ENCODE results near the gene NCAM2.

NCAM2 gene

DNA sequence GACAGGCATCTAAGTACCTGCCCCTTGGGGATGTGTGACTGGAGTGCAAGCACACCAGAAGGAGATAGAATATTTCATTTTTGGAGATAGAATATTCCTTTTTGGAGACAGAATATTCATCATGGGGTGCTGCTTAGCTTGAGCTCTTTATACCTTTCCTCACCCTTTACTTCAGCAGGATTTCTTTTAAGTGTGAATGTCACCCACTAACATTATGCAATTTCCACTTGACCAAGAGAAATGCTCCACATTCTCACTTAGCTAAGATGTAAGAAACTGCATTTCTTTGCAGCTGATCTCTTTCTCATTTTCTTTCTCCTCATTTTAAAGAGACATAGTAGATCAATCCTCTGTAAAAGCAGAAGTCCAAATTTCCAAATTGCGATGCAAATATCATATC is 436.7 kb downstream of the NCAM2 start:
- no peaks in the 10 kb centered on the region for H3K27me3 ChIP-seq (ENCODE audit: control insufficient read depth, insufficient read depth, low read length)
- H3K9ac ChIP-seq (ENCODE audit: low read depth, low read length) = no peak overlapping the region
- H3K36me3 ChIP-seq (ENCODE audit: control insufficient read depth, insufficient read depth, low read length) = no peaks in the 10 kb centered on the region
- H3K4me1 ChIP-seq (ENCODE audit: control insufficient read depth, insufficient read depth, low read length) = no peaks in the 10 kb centered on the region
- H3K9me3 ChIP-seq (ENCODE audit: control insufficient read depth, insufficient read depth, low read length) = no peaks in the 10 kb centered on the region
- no peak overlapping the region for H3K27ac ChIP-seq (ENCODE audit: low read depth, low read length)
- H3K4me3 ChIP-seq (ENCODE audit: low read depth, low read length) = no peak overlapping the region

DNA sequence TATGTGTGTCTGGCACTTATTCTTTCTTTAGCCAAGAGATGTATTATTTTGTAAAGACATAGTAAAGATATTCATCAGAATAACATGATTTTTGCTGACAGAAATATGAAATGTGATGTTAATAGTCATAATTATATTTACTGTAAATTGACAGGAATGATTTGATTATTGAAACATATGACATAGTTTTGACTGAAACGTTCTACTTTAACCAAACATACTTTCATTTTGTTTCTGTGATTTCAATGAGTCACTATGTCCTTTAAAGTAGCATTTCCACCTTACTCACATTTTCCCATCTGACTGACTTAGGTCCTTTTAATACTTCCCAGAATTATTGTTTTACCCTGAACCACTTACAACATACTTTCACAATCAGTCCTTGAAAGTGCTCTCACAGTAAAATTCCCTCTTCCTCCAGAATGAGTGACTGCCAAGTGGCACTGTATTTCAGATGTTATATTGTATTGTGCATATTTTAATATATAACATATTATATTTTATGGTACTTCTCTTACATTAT is 437.9 kb downstream of the NCAM2 start:
- Histone ChIP-seq H3K27me3 (ENCODE audit: control insufficient read depth, insufficient read depth, low read length) (no peaks in the 10 kb centered on the region), H3K9me3 (ENCODE audit: control insufficient read depth, insufficient read depth, low read length) (no peaks in the 10 kb centered on the region), H3K27ac (ENCODE audit: low read depth, low read length) (no peak overlapping the region), H3K9ac (ENCODE audit: low read depth, low read length) (no peak overlapping the region), H3K36me3 (ENCODE audit: control insufficient read depth, insufficient read depth, low read length) (no peaks in the 10 kb centered on the region), H3K4me3 (ENCODE audit: low read depth, low read length) (no peak overlapping the region), H3K4me1 (ENCODE audit: control insufficient read depth, insufficient read depth, low read length) (no peaks in the 10 kb centered on the region)

DNA sequence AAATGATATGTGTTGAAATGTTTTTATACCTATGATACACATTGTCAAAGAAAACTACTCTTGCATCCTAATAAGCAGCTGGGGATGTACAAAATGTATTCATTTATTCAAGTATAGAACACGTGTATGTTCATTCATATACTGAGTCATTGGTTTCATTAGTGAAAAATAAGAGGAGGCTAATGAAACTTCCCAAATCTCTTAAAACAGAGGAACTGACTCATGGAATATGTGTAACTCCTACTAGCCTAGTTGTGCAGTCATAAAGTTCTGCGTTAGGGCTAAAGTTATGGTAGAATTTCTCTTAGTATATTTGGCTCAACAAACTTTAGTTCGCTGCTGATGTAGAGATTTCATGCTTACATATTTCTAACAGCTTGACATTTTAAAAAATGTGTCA is 441.6 kb downstream of the NCAM2 start:
- H3K4me1 ChIP-seq (ENCODE audit: control insufficient read depth, insufficient read depth, low read length) = no peaks in the 10 kb centered on the region
- no peak overlapping the region for H3K27ac ChIP-seq (ENCODE audit: low read depth, low read length)
- H3K4me3 ChIP-seq (ENCODE audit: low read depth, low read length) = no peak overlapping the region
- H3K9me3 ChIP-seq (ENCODE audit: control insufficient read depth, insufficient read depth, low read length) = no peaks in the 10 kb centered on the region
- H3K9ac ChIP-seq (ENCODE audit: low read depth, low read length) = no peak overlapping the region
- no peaks in the 10 kb centered on the region for H3K36me3 ChIP-seq (ENCODE audit: control insufficient read depth, insufficient read depth, low read length)
- H3K27me3 ChIP-seq (ENCODE audit: control insufficient read depth, insufficient read depth, low read length) = no peaks in the 10 kb centered on the region

GRCh38 chr21:21457077-21457476 is 458.9 kb downstream of the NCAM2 start:
- Histone ChIP-seq H3K27me3 (ENCODE audit: control insufficient read depth, insufficient read depth, low read length) (no peaks in the 10 kb centered on the region), H3K27ac (ENCODE audit: low read depth, low read length) (no peak overlapping the region), H3K9ac (ENCODE audit: low read depth, low read length) (no peak overlapping the region), H3K36me3 (ENCODE audit: control insufficient read depth, insufficient read depth, low read length) (no peaks in the 10 kb centered on the region), H3K4me1 (ENCODE audit: control insufficient read depth, insufficient read depth, low read length) (no peaks in the 10 kb centered on the region), H3K9me3 (ENCODE audit: control insufficient read depth, insufficient read depth, low read length) (no peaks in the 10 kb centered on the region), H3K4me3 (ENCODE audit: low read depth, low read length) (no peak overlapping the region)

- Histone ChIP-seq H3K27ac (ENCODE audit: low read depth, low read length) (no peak overlapping the region), H3K9ac (ENCODE audit: low read depth, low read length) (no peak overlapping the region), H3K4me1 (ENCODE audit: control insufficient read depth, insufficient read depth, low read length) (no peaks in the 10 kb centered on the region), H3K36me3 (ENCODE audit: control insufficient read depth, insufficient read depth, low read length) (no peaks in the 10 kb centered on the region), H3K4me3 (ENCODE audit: low read depth, low read length) (no peak overlapping the region), H3K9me3 (ENCODE audit: control insufficient read depth, insufficient read depth, low read length) (no peaks in the 10 kb centered on the region), H3K27me3 (ENCODE audit: control insufficient read depth, insufficient read depth, low read length) (no peaks in the 10 kb centered on the region)
Measured at GRCh38 chr21:21458124-21458631, 460.0 kb downstream of the NCAM2 start.

DNA sequence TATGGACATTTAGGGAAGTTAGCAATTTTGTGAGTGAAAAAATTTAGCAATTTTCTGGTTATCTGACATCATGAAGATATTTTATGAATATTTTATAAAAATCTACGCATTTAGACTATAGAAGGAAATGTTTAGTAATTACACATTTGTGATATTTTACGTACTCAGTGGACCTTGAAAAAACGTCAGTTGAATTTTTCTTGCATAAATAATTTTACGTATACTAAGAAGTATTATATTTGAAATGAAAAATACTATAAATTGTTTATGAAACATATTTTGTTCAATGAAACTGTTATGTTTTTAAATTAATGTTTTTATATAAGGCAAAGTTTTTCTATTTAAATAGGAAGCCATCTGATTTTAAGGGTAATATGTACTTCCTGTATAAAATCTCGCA is 462.8 kb downstream of the NCAM2 start:
- Histone ChIP-seq H3K9me3 (ENCODE audit: control insufficient read depth, insufficient read depth, low read length) (no peaks in the 10 kb centered on the region), H3K27ac (ENCODE audit: low read depth, low read length) (no peak overlapping the region), H3K4me1 (ENCODE audit: control insufficient read depth, insufficient read depth, low read length) (no peaks in the 10 kb centered on the region), H3K9ac (ENCODE audit: low read depth, low read length) (no peak overlapping the region), H3K4me3 (ENCODE audit: low read depth, low read length) (no peak overlapping the region), H3K36me3 (ENCODE audit: control insufficient read depth, insufficient read depth, low read length) (no peaks in the 10 kb centered on the region), H3K27me3 (ENCODE audit: control insufficient read depth, insufficient read depth, low read length) (no peaks in the 10 kb centered on the region)

GRCh38 chr21:21463456-21463855 is 465.2 kb downstream of the NCAM2 start:
- Histone ChIP-seq H3K4me3 (ENCODE audit: low read depth, low read length) (no peak overlapping the region), H3K36me3 (ENCODE audit: control insufficient read depth, insufficient read depth, low read length) (no peaks in the 10 kb centered on the region), H3K4me1 (ENCODE audit: control insufficient read depth, insufficient read depth, low read length) (no peaks in the 10 kb centered on the region), H3K27me3 (ENCODE audit: control insufficient read depth, insufficient read depth, low read length) (no peaks in the 10 kb centered on the region), H3K9ac (ENCODE audit: low read depth, low read length) (no peak overlapping the region), H3K27ac (ENCODE audit: low read depth, low read length) (no peak overlapping the region), H3K9me3 (ENCODE audit: control insufficient read depth, insufficient read depth, low read length) (no peaks in the 10 kb centered on the region)

DNA sequence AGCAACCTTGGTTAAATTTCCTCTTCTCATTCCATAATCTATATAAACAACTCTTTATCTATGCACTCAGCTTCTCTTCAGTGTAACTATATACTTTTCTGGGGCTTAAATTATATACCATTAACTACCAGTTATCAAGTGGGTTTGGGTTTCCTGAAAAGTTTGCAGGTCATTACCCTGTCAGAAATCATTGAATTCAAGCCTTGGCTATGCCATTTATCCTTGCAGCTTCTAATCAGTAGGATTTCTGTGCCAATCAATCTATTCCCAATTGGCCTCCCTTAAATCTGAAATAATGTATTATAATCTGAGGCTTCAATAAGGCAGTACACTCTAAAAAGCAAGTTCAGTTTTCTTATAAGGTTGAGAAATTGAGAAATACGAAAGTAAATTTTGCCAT is 466.5 kb downstream of the NCAM2 start:
- Histone ChIP-seq H3K36me3 (ENCODE audit: control insufficient read depth, insufficient read depth, low read length) (no peaks in the 10 kb centered on the region), H3K9me3 (ENCODE audit: control insufficient read depth, insufficient read depth, low read length) (no peaks in the 10 kb centered on the region), H3K4me3 (ENCODE audit: low read depth, low read length) (no peak overlapping the region), H3K27me3 (ENCODE audit: control insufficient read depth, insufficient read depth, low read length) (no peaks in the 10 kb centered on the region), H3K27ac (ENCODE audit: low read depth, low read length) (no peak overlapping the region), H3K4me1 (ENCODE audit: control insufficient read depth, insufficient read depth, low read length) (no peaks in the 10 kb centered on the region), H3K9ac (ENCODE audit: low read depth, low read length) (no peak overlapping the region)

GRCh38 chr21:21466752-21467151 is 468.5 kb downstream of the NCAM2 start:
- Histone ChIP-seq H3K9ac (ENCODE audit: low read depth, low read length) (no peak overlapping the region), H3K4me3 (ENCODE audit: low read depth, low read length) (no peak overlapping the region), H3K27me3 (ENCODE audit: control insufficient read depth, insufficient read depth, low read length) (no peaks in the 10 kb centered on the region), H3K27ac (ENCODE audit: low read depth, low read length) (no peak overlapping the region), H3K4me1 (ENCODE audit: control insufficient read depth, insufficient read depth, low read length) (no peaks in the 10 kb centered on the region), H3K36me3 (ENCODE audit: control insufficient read depth, insufficient read depth, low read length) (no peaks in the 10 kb centered on the region), H3K9me3 (ENCODE audit: control insufficient read depth, insufficient read depth, low read length) (no peaks in the 10 kb centered on the region)

DNA sequence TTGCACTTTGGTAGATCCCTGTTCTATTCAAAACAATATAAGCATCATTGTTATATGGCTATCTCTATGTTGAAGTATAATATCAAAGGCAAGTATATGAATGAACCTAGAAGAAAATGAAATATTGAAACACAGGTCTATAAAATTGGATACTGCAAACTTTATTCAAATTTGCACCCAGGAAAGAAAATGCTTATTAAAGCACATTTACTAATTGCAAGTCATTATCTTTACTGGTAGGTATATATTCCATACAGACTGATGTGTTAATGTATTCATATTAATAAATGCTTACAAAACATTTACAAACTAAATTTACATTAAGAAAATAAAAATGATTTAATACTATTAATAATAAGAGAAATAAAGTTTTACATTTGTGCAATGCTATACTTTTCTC is 469.8 kb downstream of the NCAM2 start:
- no peaks in the 10 kb centered on the region for H3K36me3 ChIP-seq (ENCODE audit: control insufficient read depth, insufficient read depth, low read length)
- no peaks in the 10 kb centered on the region for H3K4me1 ChIP-seq (ENCODE audit: control insufficient read depth, insufficient read depth, low read length)
- no peak overlapping the region for H3K4me3 ChIP-seq (ENCODE audit: low read depth, low read length)

GRCh38 chr21:21481239-21481638 is 483.0 kb downstream of the NCAM2 start:
- Histone ChIP-seq H3K4me1 (ENCODE audit: control insufficient read depth, insufficient read depth, low read length) (no peaks in the 10 kb centered on the region), H3K36me3 (ENCODE audit: control insufficient read depth, insufficient read depth, low read length) (no peaks in the 10 kb centered on the region)

More for the DNA sequence above, 469.8 kb downstream of the NCAM2 start:
- no peaks in the 10 kb centered on the region for H3K27me3 ChIP-seq (ENCODE audit: control insufficient read depth, insufficient read depth, low read length)
- H3K27ac ChIP-seq (ENCODE audit: low read depth, low read length) = no peak overlapping the region
- no peak overlapping the region for H3K9ac ChIP-seq (ENCODE audit: low read depth, low read length)
- no peaks in the 10 kb centered on the region for H3K9me3 ChIP-seq (ENCODE audit: control insufficient read depth, insufficient read depth, low read length)

GRCh38 chr21:21508859-21509258 is 510.6 kb downstream of the NCAM2 start:
- no peaks in the 10 kb centered on the region for H3K27me3 ChIP-seq (ENCODE audit: control insufficient read depth, insufficient read depth, low read length)
- no peak overlapping the region for H3K27ac ChIP-seq (ENCODE audit: low read depth, low read length)
- H3K4me1 ChIP-seq (ENCODE audit: control insufficient read depth, insufficient read depth, low read length) = no peaks in the 10 kb centered on the region
- H3K9me3 ChIP-seq (ENCODE audit: control insufficient read depth, insufficient read depth, low read length) = no peaks in the 10 kb centered on the region
- H3K4me3 ChIP-seq (ENCODE audit: low read depth, low read length) = no peak overlapping the region
- H3K9ac ChIP-seq (ENCODE audit: low read depth, low read length) = no peak overlapping the region
- H3K36me3 ChIP-seq (ENCODE audit: control insufficient read depth, insufficient read depth, low read length) = no peaks in the 10 kb centered on the region

More at GRCh38 chr21:21481239-21481638, 483.0 kb downstream of the NCAM2 start:
- H3K4me3 ChIP-seq (ENCODE audit: low read depth, low read length) = no peak overlapping the region
- H3K27ac ChIP-seq (ENCODE audit: low read depth, low read length) = no peak overlapping the region
- H3K9ac ChIP-seq (ENCODE audit: low read depth, low read length) = no peak overlapping the region
- H3K27me3 ChIP-seq (ENCODE audit: control insufficient read depth, insufficient read depth, low read length) = no peaks in the 10 kb centered on the region
- H3K9me3 ChIP-seq (ENCODE audit: control insufficient read depth, insufficient read depth, low read length) = no peaks in the 10 kb centered on the region
